H9 (cell line): ENCODE results near the gene LATS2. TPM values are rescaled to one million over a fixed set of nuclear protein-coding genes. Genes with fewer than 3 reads are reported as not detected.

Experiments used
- DNase-seq: peaks from one replicate; pipeline ENCODE4 v3.0.0-alpha.2; 2017
- H2AFZ ChIP-seq: one replicate; pipeline ENCODE4 v1.6.1; 2013; ENCODE audit warnings: mild to moderate bottlenecking, low read length, control low read depth, moderate library complexity
- H2AK5ac ChIP-seq: 2 replicates; pipeline ENCODE4 v1.6.1; 2013; ENCODE audit warnings: low read length, control low read depth, mixed read lengths; ENCODE audit not compliant: insufficient read length
- H2BK120ac ChIP-seq: one replicate; pipeline ENCODE4 v1.6.1; 2013; ENCODE audit warnings: low read depth, mild to moderate bottlenecking, low read length, control low read depth, inconsistent platforms; ENCODE audit not compliant: poor library complexity, severe bottlenecking
- H2BK12ac ChIP-seq: 2 replicates; pipeline ENCODE4 v1.6.1; 2013; ENCODE audit warnings: low read length, control low read depth, mixed read lengths, low read depth; ENCODE audit not compliant: insufficient read length
- H2BK15ac ChIP-seq: 2 replicates; pipeline ENCODE4 v1.6.1; 2013; ENCODE audit warnings: low read depth, low read length, control low read depth
- H2BK20ac ChIP-seq: one replicate; pipeline ENCODE4 v1.6.1; 2013; ENCODE audit warnings: low read depth, mild to moderate bottlenecking, low read length, control low read depth, inconsistent platforms; ENCODE audit not compliant: poor library complexity, severe bottlenecking
- H2BK5ac ChIP-seq: 2 replicates; pipeline ENCODE4 v1.6.1; 2013; ENCODE audit warnings: low read length, control low read depth, mixed read lengths; ENCODE audit not compliant: insufficient read length
- H3K14ac ChIP-seq: 2 replicates; pipeline ENCODE4 v1.6.1; 2013; ENCODE audit warnings: low read length, control low read depth; ENCODE audit not compliant: insufficient read depth
- H3K18ac ChIP-seq: 2 replicates; pipeline ENCODE4 v1.6.1; 2013; ENCODE audit warnings: low read depth, mild to moderate bottlenecking, mixed read lengths, low read length, control low read depth; ENCODE audit not compliant: insufficient read length
- H3K23ac ChIP-seq: 2 replicates; pipeline ENCODE4 v1.6.1; 2013; ENCODE audit warnings: low read length, control low read depth, mixed read lengths, low read depth; ENCODE audit not compliant: insufficient read length
- H3K23me2 ChIP-seq: 2 replicates; pipeline ENCODE4 v1.6.1; 2013; ENCODE audit warnings: low read depth, mild to moderate bottlenecking, mixed read lengths, low read length, control low read depth; ENCODE audit not compliant: insufficient read length, poor library complexity, severe bottlenecking
- H3K27ac ChIP-seq: 2 replicates; pipeline ENCODE4 v1.5.1; 2013; ENCODE audit warnings: low read length, control low read depth, mixed read lengths, low read depth; ENCODE audit not compliant: insufficient read length
- H3K27me3 ChIP-seq: 2 replicates; pipeline ENCODE4 v1.6.1; 2013; ENCODE audit warnings: low read length, control low read depth, inconsistent platforms; ENCODE audit not compliant: insufficient read depth
- H3K4ac ChIP-seq: 2 replicates; pipeline ENCODE4 v1.6.1; 2013; ENCODE audit warnings: low read depth, mild to moderate bottlenecking, control low read depth, inconsistent platforms, low read length, moderate library complexity
- H3K4me1 ChIP-seq: 2 replicates; pipeline ENCODE4 v1.6.1; 2013; ENCODE audit warnings: low read length, control low read depth, inconsistent platforms; ENCODE audit not compliant: insufficient read depth
- H3K4me2 ChIP-seq: 2 replicates; pipeline ENCODE4 v1.6.1; 2013; ENCODE audit warnings: low read length, control low read depth, mixed read lengths; ENCODE audit not compliant: insufficient read length, insufficient read depth
- H3K56ac ChIP-seq: 2 replicates; pipeline ENCODE4 v1.6.1; 2013; ENCODE audit warnings: low read depth, mild to moderate bottlenecking, mixed read lengths, low read length, control low read depth; ENCODE audit not compliant: insufficient read length
- H3K79me1 ChIP-seq: 2 replicates; pipeline ENCODE4 v1.6.1; 2013; ENCODE audit warnings: low read depth, mild to moderate bottlenecking, moderate library complexity, low read length, control low read depth, inconsistent platforms; ENCODE audit not compliant: insufficient read depth, poor library complexity, severe bottlenecking
- H3K79me2 ChIP-seq: 2 replicates; pipeline ENCODE4 v1.6.1; 2013; ENCODE audit warnings: low read length, control low read depth, inconsistent platforms; ENCODE audit not compliant: insufficient read depth
- H3K9ac ChIP-seq: 2 replicates; pipeline ENCODE4 v1.6.1; 2013; ENCODE audit warnings: low read length, control low read depth, mixed read lengths; ENCODE audit not compliant: insufficient read length; ENCODE audit errors: extremely low read depth
- H3K9me3 ChIP-seq: one replicate; pipeline ENCODE4 v1.6.1; 2013; ENCODE audit warnings: low read depth, low read length, inconsistent platforms; ENCODE audit not compliant: control insufficient read depth
- H3T11ph ChIP-seq: one replicate; pipeline ENCODE4 v1.6.1; 2013; ENCODE audit warnings: mild to moderate bottlenecking, low read length, control low read depth, inconsistent platforms
- H4K20me1 ChIP-seq: one replicate; pipeline ENCODE4 v1.6.1; 2013; ENCODE audit not compliant: control insufficient read depth, insufficient read length, insufficient read depth
- H4K5ac ChIP-seq: 2 replicates; pipeline ENCODE4 v1.6.1; 2013; ENCODE audit warnings: low read depth, mild to moderate bottlenecking, mixed read lengths, low read length, control low read depth; ENCODE audit not compliant: insufficient read length
- H4K8ac ChIP-seq: replicated peaks from 2 replicates; pipeline ENCODE4 v1.6.1; 2013; ENCODE audit warnings: low read length, control low read depth, mixed read lengths, low read depth; ENCODE audit not compliant: insufficient read length
- H4K91ac ChIP-seq: 2 replicates; pipeline ENCODE4 v1.6.1; 2013; ENCODE audit warnings: low read depth, mild to moderate bottlenecking, moderate library complexity, mixed read lengths, low read length, control low read depth; ENCODE audit not compliant: insufficient read length
- H3K27ac Mint-ChIP-seq, 3 experiments: 2 replicates in 2 of 3; 3 replicates in 1 of 3; pipeline ENCODE4 v1.8.0; 2020 to 2021; ENCODE audit warnings: mixed read lengths in 3 of 3, mild to moderate bottlenecking in 1 of 3, moderate library complexity in 1 of 3
- H3K27me3 Mint-ChIP-seq: 2 replicates; pipeline ENCODE4 v1.8.0; 2021; ENCODE audit warnings: low read depth, mild to moderate bottlenecking, moderate library complexity, mixed read lengths
- H3K36me3 Mint-ChIP-seq, 3 experiments: 2 replicates in 2 of 3; 3 replicates in 1 of 3; pipeline ENCODE4 v1.8.0; 2020 to 2021; ENCODE audit warnings: low read depth in 3 of 3, mixed read lengths in 3 of 3; ENCODE audit not compliant: insufficient read depth in 1 of 3
- H3K4me1 Mint-ChIP-seq, 2 experiments: 2 replicates each; pipeline ENCODE4 v1.8.0; 2020; ENCODE audit warnings: mixed read lengths in 2 of 2
- H3K4me3 Mint-ChIP-seq, 2 experiments: 2 replicates in 1 of 2; 3 replicates in 1 of 2; pipeline ENCODE4 v1.8.0; 2020 to 2021; ENCODE audit warnings: mild to moderate bottlenecking in 2 of 2, mixed read lengths in 2 of 2, moderate library complexity in 1 of 2
- H3K9me3 Mint-ChIP-seq, 2 experiments: 2 replicates in 1 of 2; 3 replicates in 1 of 2; pipeline ENCODE4 v1.8.0; 2020; ENCODE audit warnings: mild to moderate bottlenecking in 2 of 2, mixed read lengths in 2 of 2, moderate library complexity in 1 of 2
- WGBS: extraction: QIAGEN DNeasy Blood & Tissue Kit; methylation state at CpG from one replicate; pipeline ENCODE4 v1.1.7; 2013; ENCODE audit warnings: missing lambda C conversion rate, low lambda C conversion rate, mixed read lengths; ENCODE audit not compliant: insufficient read length; ENCODE audit errors: extremely low coverage; 5-methylcytosine and 5-hydroxymethylcytosine counted together
- total RNA-seq: library from RNA; stranded (reverse); gene quantifications from 2 replicates; pipeline ENCODE4 v1.2.1, GENCODE V29; 2021
- TF ChIP-seq, protein P1 (sequence below): fragments of 200-600 bp; sonication (generic); conservative IDR thresholded peaks from 3 replicates; pipeline ENCODE4 v1.8.0; 2021; ENCODE audit warnings: antibody characterized with exemption, mild to moderate bottlenecking

The LATS2 gene
- total RNA-seq, 1 experiment from 2014 or later: 20.0 TPM

DNA sequence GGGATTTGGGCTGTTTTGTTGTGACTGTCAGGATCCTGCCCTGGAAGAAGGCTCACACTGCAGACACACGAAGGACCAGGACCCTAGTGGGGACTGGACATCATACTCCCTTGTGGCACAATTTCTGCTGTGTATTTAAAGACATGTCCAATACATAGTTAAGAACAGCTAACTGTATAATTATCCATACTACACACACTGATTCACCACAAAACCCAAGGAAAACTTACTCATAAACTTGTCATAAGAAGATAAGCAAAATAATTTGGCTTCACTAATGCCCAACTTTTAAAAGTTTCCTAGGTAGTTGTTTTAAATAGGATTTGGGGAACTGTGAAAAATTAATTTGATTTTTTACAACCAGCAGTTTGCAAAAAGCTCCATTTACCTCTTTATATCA lies 46.1 kb downstream of the LATS2 start:
- no peak overlapping the region for H3K23ac ChIP-seq
- Mint-ChIP-seq H3K4me1 (peaks cover 23% of the 10 kb centered on the region in 2 experiments), H3K27me3 (no peaks in the 10 kb centered on the region), H3K9me3 (no peaks in the 10 kb centered on the region), H3K36me3 (peaks cover 1 to 9% (median 4%) of the 10 kb centered on the region in 3 experiments; a peak in 5 of 7 replicates), H3K4me3 (no peak overlapping the region), H3K27ac (no peak overlapping the region)
- no peaks in the 10 kb centered on the region for H4K20me1 ChIP-seq
- no peak overlapping the region for H3K4ac ChIP-seq
- H3K4me2 ChIP-seq: no peak overlapping the region
- peaks cover 17% of the 10 kb centered on the region; the same call in 1 of the 2 replicates for H3K79me2 ChIP-seq
- no peak overlapping the region for H2BK120ac ChIP-seq
- TF ChIP-seq, protein P1, sequence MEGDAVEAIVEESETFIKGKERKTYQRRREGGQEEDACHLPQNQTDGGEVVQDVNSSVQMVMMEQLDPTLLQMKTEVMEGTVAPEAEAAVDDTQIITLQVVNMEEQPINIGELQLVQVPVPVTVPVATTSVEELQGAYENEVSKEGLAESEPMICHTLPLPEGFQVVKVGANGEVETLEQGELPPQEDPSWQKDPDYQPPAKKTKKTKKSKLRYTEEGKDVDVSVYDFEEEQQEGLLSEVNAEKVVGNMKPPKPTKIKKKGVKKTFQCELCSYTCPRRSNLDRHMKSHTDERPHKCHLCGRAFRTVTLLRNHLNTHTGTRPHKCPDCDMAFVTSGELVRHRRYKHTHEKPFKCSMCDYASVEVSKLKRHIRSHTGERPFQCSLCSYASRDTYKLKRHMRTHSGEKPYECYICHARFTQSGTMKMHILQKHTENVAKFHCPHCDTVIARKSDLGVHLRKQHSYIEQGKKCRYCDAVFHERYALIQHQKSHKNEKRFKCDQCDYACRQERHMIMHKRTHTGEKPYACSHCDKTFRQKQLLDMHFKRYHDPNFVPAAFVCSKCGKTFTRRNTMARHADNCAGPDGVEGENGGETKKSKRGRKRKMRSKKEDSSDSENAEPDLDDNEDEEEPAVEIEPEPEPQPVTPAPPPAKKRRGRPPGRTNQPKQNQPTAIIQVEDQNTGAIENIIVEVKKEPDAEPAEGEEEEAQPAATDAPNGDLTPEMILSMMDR: no peak
- no CpG with 5 or more reads among the region's 1 CpG for WGBS
- no peak overlapping the region for H3T11ph ChIP-seq
- no peak overlapping the region for H2BK12ac ChIP-seq
- H3K18ac ChIP-seq: no peak overlapping the region
- H3K14ac ChIP-seq: no peak overlapping the region
- H4K8ac ChIP-seq: no peak overlapping the region
- H3K79me1 ChIP-seq: peaks cover 9% of the 10 kb centered on the region
- no peak overlapping the region for H4K91ac ChIP-seq
- H3K9me3 ChIP-seq: no peaks in the 10 kb centered on the region
- H3K27ac ChIP-seq: no peak overlapping the region
- no peak overlapping the region for H2BK5ac ChIP-seq
- H2AFZ ChIP-seq: no peak overlapping the region
- no peak for DNase-seq
- H3K9ac ChIP-seq: no peak overlapping the region
- peaks cover 2% of the 10 kb centered on the region; the same call in 1 of the 2 replicates for H3K4me1 ChIP-seq
- no peak overlapping the region for H2BK15ac ChIP-seq
- no peak overlapping the region for H2BK20ac ChIP-seq
- H3K56ac ChIP-seq: no peak overlapping the region
- H3K23me2 ChIP-seq: no peaks in the 10 kb centered on the region
- H3K27me3 ChIP-seq: no peaks in the 10 kb centered on the region
- no peak overlapping the region for H2AK5ac ChIP-seq
- H4K5ac ChIP-seq: no peak overlapping the region
